ENCODE results near the gene KDM4D. TPM values are rescaled to one million over a fixed set of nuclear protein-coding genes. Genes with fewer than 3 reads are reported as not detected.

Gene KDM4D
- total and polyA plus RNA-seq, 2 of the 4 experiments (the other 2 are of a cell fraction) = 0.90 to 1.1 TPM

DNA sequence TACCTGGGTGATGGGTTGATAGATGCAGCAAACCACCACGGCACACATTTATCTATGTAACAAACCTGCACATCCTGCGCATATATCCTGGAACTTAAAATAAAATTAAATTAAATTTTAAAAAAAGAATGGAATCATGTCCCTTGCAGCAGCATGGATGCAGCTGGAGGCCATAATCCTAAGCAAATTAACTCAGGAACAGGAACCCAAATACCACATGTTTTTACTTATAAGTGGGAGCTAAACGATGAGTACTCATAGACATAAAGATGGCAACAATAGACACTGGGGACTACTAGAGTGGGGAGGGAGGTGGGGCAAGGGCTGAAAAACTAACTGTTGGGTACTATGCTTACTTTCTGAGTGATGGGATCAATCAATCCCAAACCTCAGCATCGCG, 41.0 kb upstream of the KDM4D start:
- no peak overlapping the region for H3K4me3 ChIP-seq (ENCODE audit: insufficient read depth, low read depth, low read length)
- H4K8ac ChIP-seq (ENCODE audit: low read depth in 2 of 2, low read length in 2 of 2) = peak overlapping the region; percentile 5 to 89
- peak overlapping the region; percentile 91; the same call in 2 of the 3 replicates for H2BK15ac ChIP-seq (ENCODE audit: low read depth, low read length)
- peaks cover 31% of the 10 kb centered on the region for H3K4me1 ChIP-seq (ENCODE audit: control insufficient read depth, insufficient read depth, low read length)
- H3K4me2 ChIP-seq (ENCODE audit: low read depth, low read length) = no peak overlapping the region
- H2BK120ac ChIP-seq (ENCODE audit: low read depth, low read length) = peak overlapping the region; percentile 95
- POLR2A ChIA-PET (ENCODE audit: unreplicated experiment) = no interaction called here
- peak overlapping the region; percentile 87 for H3K4ac ChIP-seq (ENCODE audit: low read depth, low read length)
- H4K20me1 ChIP-seq (ENCODE audit: insufficient read depth, low read length) = no peaks in the 10 kb centered on the region
- in situ Hi-C loops (cut with MboI; ENCODE audit: low sequenced_read_pairs) = loop anchor here (25.0 kb wide), 1 partner anchor 795 kb away; the partner anchor contains the start of gene PANX1
- H2AFZ ChIP-seq (replicated peaks; ENCODE audit: low read length, poor library complexity) = no peak overlapping the region
- dilution Hi-C loops (cut with HindIII; ENCODE audit: low sequenced_read_pairs, unreplicated experiment) = no loop called here
- BruUV-seq (replicated peaks) = no TSS peak
- H2BK5ac ChIP-seq (ENCODE audit: low read depth, low read length, poor library complexity, severe bottlenecking) = peak overlapping the region; percentile 95
- H3K27ac ChIP-seq (ENCODE audit: insufficient read depth, low read length) = peak overlapping the region; percentile 72; the same call in 1 of the 2 replicates
- peak overlapping the region; percentile 92 for H4K5ac ChIP-seq (ENCODE audit: low read depth, low read length)
- peaks cover 0 to 12% of the 10 kb centered on the region in 2 experiments; a peak in 2 of 4 replicates for H3K79me1 ChIP-seq (ENCODE audit: low read depth in 1 of 2, low read length in 2 of 2)
- no peak for ATAC-seq (ENCODE audit: low read depth)
- H2BK20ac ChIP-seq (ENCODE audit: low read depth, low read length) = peak overlapping the region; percentile 94
- H2AK9ac ChIP-seq (replicated peaks; ENCODE audit: low read depth, low read length, poor library complexity) = no peak overlapping the region
- H2AK5ac ChIP-seq (ENCODE audit: low read depth, low read length) = peak overlapping the region; percentile 85
- no peaks in the 10 kb centered on the region for H3K27me3 ChIP-seq (ENCODE audit: control insufficient read depth, insufficient read depth, low read length)
- intact Hi-C loops (cut with micrococcal nuclease) = no loop called here
- H3K36me3 ChIP-seq (ENCODE audit: control insufficient read depth, insufficient read depth, low read length) = no peaks in the 10 kb centered on the region
- WGBS, 2 experiments (ENCODE audit: extremely low coverage in 2 of 2, insufficient read length in 1 of 2) = no CpG with 5 or more reads among the region's 5 CpGs
- H3K9me1 ChIP-seq (ENCODE audit: insufficient read depth, low read length) = peaks cover 33% of the 10 kb centered on the region
- H3K18ac ChIP-seq (ENCODE audit: low read depth, low read length) = peak overlapping the region; percentile 94
- H3K56ac ChIP-seq (ENCODE audit: extremely low read depth, insufficient read depth, low read length) = 0 out of 2 replicates have a peak overlapping the region, but pooled peaks have one; percentile 73
- peak overlapping the region; percentile 83 for H4K91ac ChIP-seq (ENCODE audit: insufficient read depth, low read depth, low read length)
- no peaks in the 10 kb centered on the region for H3K9me3 ChIP-seq (ENCODE audit: control insufficient read depth, insufficient read depth, low read length)
- H3K9ac ChIP-seq (ENCODE audit: low read depth, low read length) = peak overlapping the region; percentile 17
- H3K14ac ChIP-seq (replicated peaks; ENCODE audit: low read depth, low read length) = peak overlapping the region; percentile 26
- CTCF ChIA-PET = no interaction called here
- TF ChIP-seq RCOR1 (IDR thresholded peaks at IDR 0.05; ENCODE audit: insufficient replicate concordance, low read length) (no peak), POLR2A (IDR thresholded peaks at IDR 0.05; ENCODE audit: low read depth, low read length) (no peak)
- TF ChIP-seq, protein P1, sequence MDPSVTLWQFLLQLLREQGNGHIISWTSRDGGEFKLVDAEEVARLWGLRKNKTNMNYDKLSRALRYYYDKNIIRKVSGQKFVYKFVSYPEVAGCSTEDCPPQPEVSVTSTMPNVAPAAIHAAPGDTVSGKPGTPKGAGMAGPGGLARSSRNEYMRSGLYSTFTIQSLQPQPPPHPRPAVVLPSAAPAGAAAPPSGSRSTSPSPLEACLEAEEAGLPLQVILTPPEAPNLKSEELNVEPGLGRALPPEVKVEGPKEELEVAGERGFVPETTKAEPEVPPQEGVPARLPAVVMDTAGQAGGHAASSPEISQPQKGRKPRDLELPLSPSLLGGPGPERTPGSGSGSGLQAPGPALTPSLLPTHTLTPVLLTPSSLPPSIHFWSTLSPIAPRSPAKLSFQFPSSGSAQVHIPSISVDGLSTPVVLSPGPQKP (IDR thresholded peaks at IDR 0.05; ENCODE audit: borderline replicate concordance, low read depth, low read length) = no peak
- no peak for DNase-seq
- H3K23ac ChIP-seq (ENCODE audit: low read depth, low read length) = peak overlapping the region; percentile 28; the same call in 1 of the 2 replicates
